Central memory CD8-positive, alpha-beta T cell (primary cell): Measurements from ENCODE around the gene ADGRE1.

Experiments used
- ATAC-seq: fragments of 150-1000 bp; cut with Tn5 transposase; replicated peaks from 2 replicates; pipeline ENCODE4 v1.10.0; 2022; ENCODE audit warnings: mild to moderate bottlenecking, moderate FRiP score, moderate number of reproducible peaks; ENCODE audit not compliant: poor library complexity, severe bottlenecking; ENCODE audit errors: extremely low read depth
- DNase-seq, 2 donors: peaks; one replicate each; pipeline ENCODE4 v3.0.0; 2021; ENCODE audit warnings: low spot score in 2 of 2
- H3K27ac Mint-ChIP-seq: one replicate; pipeline ENCODE4 v1.8.0; 2022; ENCODE audit warnings: low read depth, mild to moderate bottlenecking, moderate library complexity, mixed read lengths
- H3K27me3 Mint-ChIP-seq: one replicate; pipeline ENCODE4 v1.8.0; 2022; ENCODE audit warnings: mixed read lengths
- H3K36me3 Mint-ChIP-seq: one replicate; pipeline ENCODE4 v1.8.0; 2022; ENCODE audit warnings: mild to moderate bottlenecking, moderate library complexity, mixed read lengths; ENCODE audit not compliant: insufficient read depth
- H3K4me1 Mint-ChIP-seq: one replicate; pipeline ENCODE4 v1.8.0; 2022; ENCODE audit warnings: mixed read lengths
- H3K4me3 Mint-ChIP-seq: one replicate; pipeline ENCODE4 v1.8.0; 2022; ENCODE audit warnings: mild to moderate bottlenecking, moderate library complexity, mixed read lengths
- H3K9me3 Mint-ChIP-seq: one replicate; pipeline ENCODE4 v1.8.0; 2022; ENCODE audit warnings: mixed read lengths

The ADGRE1 gene

GRCh38 chr19:6970021-6970420 lies 82.6 kb downstream of the ADGRE1 start:
- H3K4me3 Mint-ChIP-seq, result no peak overlapping the region
- H3K36me3 Mint-ChIP-seq, result peaks cover 1% of the 10 kb centered on the region
- H3K27ac Mint-ChIP-seq, result no peak overlapping the region

GRCh38 chr19:6970443-6970842 lies 83.1 kb downstream of the ADGRE1 start:
- DNase-seq, result no peak
- no peaks in the 10 kb centered on the region for H3K9me3 Mint-ChIP-seq
- H3K4me1 Mint-ChIP-seq, result no peaks in the 10 kb centered on the region
- peaks cover 24% of the 10 kb centered on the region for H3K27me3 Mint-ChIP-seq
- no peak overlapping the region for H3K4me3 Mint-ChIP-seq
- H3K27ac Mint-ChIP-seq, result no peak overlapping the region
- ATAC-seq, result no peak
- peaks cover 1% of the 10 kb centered on the region for H3K36me3 Mint-ChIP-seq

More at GRCh38 chr19:6970021-6970420, 82.6 kb downstream of the ADGRE1 start:
- Mint-ChIP-seq H3K4me1 (no peaks in the 10 kb centered on the region), H3K9me3 (no peaks in the 10 kb centered on the region), H3K27me3 (peaks cover 20% of the 10 kb centered on the region)
- ATAC-seq (no peak), DNase-seq (no peak)

- Mint-ChIP-seq H3K36me3 (peaks cover 1% of the 10 kb centered on the region), H3K9me3 (no peaks in the 10 kb centered on the region), H3K4me3 (no peak overlapping the region), H3K27me3 (peaks cover 33% of the 10 kb centered on the region), H3K4me1 (no peaks in the 10 kb centered on the region), H3K27ac (no peak overlapping the region)
- ATAC-seq (no peak), DNase-seq (no peak)
Measured at GRCh38 chr19:6971366-6971765, 84.0 kb downstream of the ADGRE1 start.

GRCh38 chr19:6976197-6976596 lies 88.8 kb downstream of the ADGRE1 start:
- ATAC-seq (no peak), DNase-seq (no peak)
- Mint-ChIP-seq H3K27me3 (peaks cover 50% of the 10 kb centered on the region), H3K36me3 (no peaks in the 10 kb centered on the region), H3K4me3 (no peak overlapping the region), H3K27ac (no peak overlapping the region), H3K4me1 (no peaks in the 10 kb centered on the region), H3K9me3 (no peaks in the 10 kb centered on the region)

- Mint-ChIP-seq H3K4me3 (no peak overlapping the region), H3K27ac (no peak overlapping the region), H3K27me3 (peaks cover 61% of the 10 kb centered on the region), H3K9me3 (peaks cover 5% of the 10 kb centered on the region), H3K4me1 (no peaks in the 10 kb centered on the region), H3K36me3 (no peaks in the 10 kb centered on the region)
- ATAC-seq, result no peak
- DNase-seq, result no peak
Measured at GRCh38 chr19:6979399-6979798, 92.0 kb downstream of the ADGRE1 start.

- H3K9me3 Mint-ChIP-seq, result peaks cover 12% of the 10 kb centered on the region
- H3K36me3 Mint-ChIP-seq, result no peaks in the 10 kb centered on the region
- ATAC-seq (no peak), DNase-seq (no peak)
- no peak overlapping the region for H3K4me3 Mint-ChIP-seq
- H3K27ac Mint-ChIP-seq, result no peak overlapping the region
- peaks cover 50% of the 10 kb centered on the region for H3K27me3 Mint-ChIP-seq
- no peaks in the 10 kb centered on the region for H3K4me1 Mint-ChIP-seq
Measured at GRCh38 chr19:6983448-6983847, 96.1 kb downstream of the ADGRE1 start.

DNA sequence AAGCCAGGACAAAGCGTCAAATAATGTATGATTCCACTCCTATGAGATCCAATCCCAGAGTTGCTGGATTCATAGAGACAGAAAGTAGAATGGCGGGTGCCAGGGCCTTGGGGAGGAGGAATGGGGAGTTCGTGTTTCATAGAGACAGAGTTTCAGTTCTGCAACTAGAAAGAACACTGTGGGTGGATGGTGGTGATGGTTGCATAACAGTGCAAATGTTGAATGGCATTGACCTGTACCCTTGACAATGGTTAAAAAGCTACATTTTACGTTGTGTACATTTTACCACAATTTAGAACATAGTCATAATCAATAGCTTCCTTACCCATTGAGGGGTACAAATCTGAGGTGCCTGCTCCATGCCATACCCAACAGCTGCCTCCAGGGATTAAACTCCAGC lies 100.5 kb downstream of the ADGRE1 start:
- ATAC-seq (no peak), DNase-seq (no peak)
- H3K4me3 Mint-ChIP-seq, result no peak overlapping the region
- no peaks in the 10 kb centered on the region for H3K36me3 Mint-ChIP-seq
- peaks cover 12% of the 10 kb centered on the region for H3K9me3 Mint-ChIP-seq
- H3K27me3 Mint-ChIP-seq, result peaks cover 33% of the 10 kb centered on the region
- H3K27ac Mint-ChIP-seq, result no peak overlapping the region
- no peaks in the 10 kb centered on the region for H3K4me1 Mint-ChIP-seq

GRCh38 chr19:6988257-6988656 lies 100.9 kb downstream of the ADGRE1 start:
- no peak for DNase-seq
- no peak for ATAC-seq
- no peaks in the 10 kb centered on the region for H3K4me1 Mint-ChIP-seq
- H3K36me3 Mint-ChIP-seq, result no peaks in the 10 kb centered on the region
- H3K4me3 Mint-ChIP-seq, result no peak overlapping the region
- H3K27ac Mint-ChIP-seq, result no peak overlapping the region
- H3K27me3 Mint-ChIP-seq, result peaks cover 33% of the 10 kb centered on the region
- H3K9me3 Mint-ChIP-seq, result peaks cover 8% of the 10 kb centered on the region
